Smooth muscle cell (in vitro differentiated cells): ENCODE data around the gene DCAF7. TPM values are rescaled to one million over a fixed set of nuclear protein-coding genes. Genes with fewer than 3 reads are reported as not detected.

Experiments used
- DNase-seq: peaks from one replicate; lab custom pipeline; 2025; ENCODE audit not compliant: unreplicated experiment; lab: John Stamatoyannopoulos, UW
- H2AFZ ChIP-seq: fragments of 200-600 bp; sonication (generic); 2 replicates; pipeline ENCODE4 v1.6.0; 2016; ENCODE audit warnings: antibody characterized with exemption, low read depth, mild to moderate bottlenecking
- H3F3A ChIP-seq: fragments of 200-600 bp; sonication (generic); 2 replicates; pipeline ENCODE4 v1.6.0; 2017; ENCODE audit warnings: antibody characterized with exemption, low read depth
- H3K27ac ChIP-seq: fragments of 200-600 bp; sonication (generic); 2 replicates; pipeline ENCODE4 v1.5.1; 2016; ENCODE audit warnings: low read depth, mild to moderate bottlenecking
- H3K27me3 ChIP-seq: fragments of 200-600 bp; sonication (generic); 2 replicates; pipeline ENCODE4 v1.6.1; 2016; ENCODE audit warnings: low read depth, mild to moderate bottlenecking
- H3K36me3 ChIP-seq: fragments of 200-600 bp; sonication (generic); 2 replicates; pipeline ENCODE4 v1.5.1; 2016; ENCODE audit warnings: low read depth
- H3K4me1 ChIP-seq: fragments of 200-600 bp; sonication (generic); 2 replicates; pipeline ENCODE4 v1.5.1; 2016; ENCODE audit warnings: low read depth
- H3K4me2 ChIP-seq: fragments of 200-600 bp; sonication (generic); 2 replicates; pipeline ENCODE4 v1.6.0; 2016; ENCODE audit warnings: mild to moderate bottlenecking
- H3K4me3 ChIP-seq: fragments of 200-600 bp; sonication (generic); 2 replicates; pipeline ENCODE4 v1.5.1; 2016; ENCODE audit warnings: mild to moderate bottlenecking
- H3K79me2 ChIP-seq: fragments of 200-600 bp; sonication (generic); 2 replicates; pipeline ENCODE4 v1.6.0; 2016; ENCODE audit warnings: low read depth, mild to moderate bottlenecking
- H3K9ac ChIP-seq: fragments of 200-600 bp; sonication (generic); 2 replicates; pipeline ENCODE4 v1.6.0; 2016; ENCODE audit warnings: low read depth
- H3K9me3 ChIP-seq: fragments of 200-600 bp; sonication (generic); replicated peaks from 2 replicates; pipeline ENCODE4 v1.5.1; 2016; ENCODE audit warnings: low read depth
- H4K20me1 ChIP-seq: fragments of 200-600 bp; sonication (generic); 2 replicates; pipeline ENCODE4 v1.6.0; 2016; ENCODE audit warnings: low read depth
- WGBS: methylation state at CpG from one replicate; pipeline ENCODE4 v1.1.7; 2016; ENCODE audit warnings: low lambda C conversion rate; 5-methylcytosine and 5-hydroxymethylcytosine counted together
- polyA plus RNA-seq: library from polyadenylated mRNA; unstranded; fragments of >200 nt; fragmentation: Nextera tagmentation; extraction: Ambion mirVana; gene quantifications from 2 replicates; pipeline ENCODE4 v1.2.1, GENCODE V29; 2016
- total RNA-seq: library from RNA; depleted of rRNA; stranded (reverse); fragments of >200 nt; gene quantifications from 2 replicates; pipeline ENCODE4 v1.2.3, GENCODE V29; 2014
- TF ChIP-seq, protein P1 (sequence below): fragments of 200-600 bp; sonication (generic); IDR thresholded peaks from 2 replicates; pipeline ENCODE4 v1.5.1; 2017; ENCODE audit warnings: borderline replicate concordance, mild to moderate bottlenecking, antibody characterized with exemption; ENCODE audit not compliant: insufficient read depth, poor library complexity, severe bottlenecking

The DCAF7 gene
- total and polyA plus RNA-seq, 2 experiments from 2014 or later = 36.8 to 50.2 TPM

GRCh38 chr17:63546308-63547082 is 3.8 kb upstream of the DCAF7 start:
- Histone ChIP-seq H3K4me3 (no peak overlapping the region), H3K9ac (no peak overlapping the region), H3K4me2 (no peak overlapping the region), H3K36me3 (no peaks in the 10 kb centered on the region), H3K9me3 (no peaks in the 10 kb centered on the region), H2AFZ (no peak overlapping the region), H3K4me1 (no peaks in the 10 kb centered on the region), H4K20me1 (peaks cover 3% of the 10 kb centered on the region), H3K79me2 (peaks cover 3% of the 10 kb centered on the region), H3K27ac (no peak overlapping the region), H3K27me3 (no peaks in the 10 kb centered on the region), H3F3A (peaks cover 2% of the 10 kb centered on the region)
- DNase-seq = no peak
- TF ChIP-seq, protein P1, sequence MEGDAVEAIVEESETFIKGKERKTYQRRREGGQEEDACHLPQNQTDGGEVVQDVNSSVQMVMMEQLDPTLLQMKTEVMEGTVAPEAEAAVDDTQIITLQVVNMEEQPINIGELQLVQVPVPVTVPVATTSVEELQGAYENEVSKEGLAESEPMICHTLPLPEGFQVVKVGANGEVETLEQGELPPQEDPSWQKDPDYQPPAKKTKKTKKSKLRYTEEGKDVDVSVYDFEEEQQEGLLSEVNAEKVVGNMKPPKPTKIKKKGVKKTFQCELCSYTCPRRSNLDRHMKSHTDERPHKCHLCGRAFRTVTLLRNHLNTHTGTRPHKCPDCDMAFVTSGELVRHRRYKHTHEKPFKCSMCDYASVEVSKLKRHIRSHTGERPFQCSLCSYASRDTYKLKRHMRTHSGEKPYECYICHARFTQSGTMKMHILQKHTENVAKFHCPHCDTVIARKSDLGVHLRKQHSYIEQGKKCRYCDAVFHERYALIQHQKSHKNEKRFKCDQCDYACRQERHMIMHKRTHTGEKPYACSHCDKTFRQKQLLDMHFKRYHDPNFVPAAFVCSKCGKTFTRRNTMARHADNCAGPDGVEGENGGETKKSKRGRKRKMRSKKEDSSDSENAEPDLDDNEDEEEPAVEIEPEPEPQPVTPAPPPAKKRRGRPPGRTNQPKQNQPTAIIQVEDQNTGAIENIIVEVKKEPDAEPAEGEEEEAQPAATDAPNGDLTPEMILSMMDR = no peak
- WGBS = 91% methylated on average over 9 of the region's 9 CpGs

DNA sequence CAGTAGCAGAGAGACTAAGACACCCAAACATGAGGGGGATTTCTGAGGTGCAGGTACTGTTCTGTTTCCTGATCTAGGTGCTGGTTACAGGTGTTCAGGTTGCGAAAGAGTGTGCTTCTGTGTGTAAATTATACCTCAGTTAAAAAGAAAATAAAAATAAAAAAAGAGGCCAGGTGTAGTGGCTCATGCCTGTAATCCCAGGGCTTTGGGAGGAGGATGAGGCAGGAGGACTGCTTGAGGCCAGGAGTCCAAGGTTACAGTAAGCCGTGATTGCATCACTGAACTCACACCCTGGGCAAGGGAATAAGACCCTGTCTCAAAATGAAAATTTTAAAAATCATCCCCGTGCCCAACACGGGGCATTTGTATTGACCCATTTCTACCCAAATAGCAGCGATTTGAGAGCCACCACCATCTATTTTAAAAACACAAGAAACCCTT is 3.2 kb upstream of the DCAF7 start:
- H3K36me3 ChIP-seq = no peaks in the 10 kb centered on the region
- no peak for DNase-seq
- 74% methylated on average over 5 of the region's 5 CpGs for WGBS
- H3K27me3 ChIP-seq = no peaks in the 10 kb centered on the region
- no peak overlapping the region for H2AFZ ChIP-seq
- no peak overlapping the region for H3K27ac ChIP-seq
- peaks cover 7% of the 10 kb centered on the region for H3K79me2 ChIP-seq
- no peak overlapping the region for H3K4me3 ChIP-seq
- peaks cover 9% of the 10 kb centered on the region for H4K20me1 ChIP-seq
- no peak overlapping the region for H3K4me2 ChIP-seq
- no peak overlapping the region for H3K9ac ChIP-seq
- H3K9me3 ChIP-seq = no peaks in the 10 kb centered on the region
- peaks cover 2% of the 10 kb centered on the region for H3K4me1 ChIP-seq
- H3F3A ChIP-seq = peaks cover 4% of the 10 kb centered on the region
- TF ChIP-seq, protein P1 = no peak

DNA sequence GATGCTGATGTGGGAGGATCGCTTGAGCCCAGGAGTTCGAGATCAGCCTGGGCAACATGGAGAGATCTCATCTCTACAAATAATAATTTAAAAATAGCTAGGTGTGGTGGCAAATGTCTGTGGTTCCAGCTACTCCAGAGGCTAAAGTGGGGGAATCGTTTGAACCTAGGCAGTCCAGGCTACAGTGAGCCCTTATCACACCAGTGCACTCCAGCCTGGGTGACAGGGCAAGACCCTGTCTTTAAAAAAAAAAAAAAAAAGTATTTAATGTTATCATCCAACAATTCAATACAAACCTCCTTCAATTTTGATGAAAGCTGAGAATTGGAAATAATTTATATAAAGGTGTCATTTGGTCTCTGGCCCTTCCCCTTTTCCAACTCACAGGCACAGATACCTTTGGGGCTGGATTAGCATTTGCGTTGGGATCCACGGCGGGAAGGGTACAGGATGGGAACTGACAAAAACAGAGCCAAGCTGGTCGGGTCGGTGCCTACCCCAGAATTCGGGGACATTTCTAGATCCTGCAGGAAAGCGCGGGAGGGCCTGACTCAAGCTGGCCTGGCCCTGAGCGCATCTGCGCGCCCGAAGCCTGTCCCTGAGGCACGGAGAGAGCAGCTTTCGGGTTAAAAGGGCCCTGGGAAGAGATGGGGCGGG is 860 bp upstream of the DCAF7 start:
- Histone ChIP-seq H3K79me2 (peaks cover 30% of the 10 kb centered on the region), H3K36me3 (no peaks in the 10 kb centered on the region), H3K4me2 (peak overlapping the region; percentile 89), H3K4me3 (peak overlapping the region; percentile 69), H3K4me1 (peaks cover 9% of the 10 kb centered on the region), H3K27ac (peak overlapping the region; percentile 52), H3K27me3 (no peaks in the 10 kb centered on the region), H2AFZ (peak overlapping the region; percentile 89), H3K9ac (no peak overlapping the region), H3K9me3 (no peaks in the 10 kb centered on the region), H3F3A (peaks cover 4% of the 10 kb centered on the region), H4K20me1 (peaks cover 33% of the 10 kb centered on the region)
- TF ChIP-seq, protein P1 = no peak
- DNase-seq = no peak
- 24% methylated on average over 18 of the region's 18 CpGs for WGBS
